AG04450 (cell line): ENCODE measurements around the gene ECE1. TPM values are rescaled to one million over a fixed set of nuclear protein-coding genes. Genes with fewer than 3 reads are reported as not detected.

Experiments used
- CTCF ChIA-PET: fragments of 300-600, 350-600 bp; formaldehyde crosslinking; extraction: SDS; loops from one replicate; lab custom pipeline; 2022; ENCODE audit warnings: antibody characterized with exemption, inconsistent platforms; lab: Charles Lee
- POLR2A ChIA-PET: fragments of 350-600 bp; formaldehyde crosslinking; extraction: SDS; loops from one replicate; lab custom pipeline; 2021; ENCODE audit warnings: antibody characterized with exemption, inconsistent platforms; lab: Yijun Ruan, JAX
- DNase-seq: peaks from one replicate; pipeline ENCODE4 v3.0.0-alpha.2; 2011; ENCODE audit warnings: low read depth, low spot score
- H3K27ac ChIP-seq: one replicate; pipeline ENCODE4 v1.5.1; 2012; ENCODE audit warnings: low read depth, low read length, control low read depth
- H3K27me3 ChIP-seq: one replicate; pipeline ENCODE4 v1.6.0; 2012; ENCODE audit warnings: low read length; ENCODE audit not compliant: control insufficient read depth, insufficient read depth
- H3K4me3 ChIP-seq: 2 replicates; pipeline ENCODE4 v1.5.1; 2011; ENCODE audit warnings: mild to moderate bottlenecking, low read depth, low read length, control low read depth
- H3K9me3 ChIP-seq: 2 replicates; pipeline ENCODE4 v1.5.1; 2012; ENCODE audit warnings: low read length; ENCODE audit not compliant: control insufficient read depth, insufficient read depth
- CTCF ChIP-seq: IDR thresholded peaks from 2 replicates; pipeline ENCODE4 v1.5.1; 2011; ENCODE audit warnings: low read depth, low read length, control low read depth, inconsistent platforms
- polyA plus RNA-seq: library from polyadenylated mRNA; depleted of rRNA; stranded (reverse); fragments of >200 nt; gene quantifications from 2 replicates; pipeline ENCODE4 v1.2.3, GENCODE V29; 2011

ECE1 gene
- polyA plus RNA-seq, 1 experiment = 161 TPM

GRCh38 chr1:21314743-21315396 lies 24.6 kb upstream of the ECE1 start:
- ChIA-PET POLR2A (interaction anchor here (0.9 kb wide), 1 partner anchor 30 kb away, joined by 3 read pairs; no protein-coding TSS in a partner anchor), CTCF (interaction anchor here (0.7 to 1.4 kb wide), 2 partner anchors 44 to 45 kb away, joined by 3 to 4 read pairs; no protein-coding TSS in a partner anchor)
- peaks cover 7% of the 10 kb centered on the region; the same call in 1 of the 2 replicates for H3K9me3 ChIP-seq
- H3K4me3 ChIP-seq = no peak overlapping the region
- TF ChIP-seq CTCF = no peak
- no peak overlapping the region for H3K27ac ChIP-seq
- H3K27me3 ChIP-seq = no peaks in the 10 kb centered on the region
- DNase-seq = no peak

DNA sequence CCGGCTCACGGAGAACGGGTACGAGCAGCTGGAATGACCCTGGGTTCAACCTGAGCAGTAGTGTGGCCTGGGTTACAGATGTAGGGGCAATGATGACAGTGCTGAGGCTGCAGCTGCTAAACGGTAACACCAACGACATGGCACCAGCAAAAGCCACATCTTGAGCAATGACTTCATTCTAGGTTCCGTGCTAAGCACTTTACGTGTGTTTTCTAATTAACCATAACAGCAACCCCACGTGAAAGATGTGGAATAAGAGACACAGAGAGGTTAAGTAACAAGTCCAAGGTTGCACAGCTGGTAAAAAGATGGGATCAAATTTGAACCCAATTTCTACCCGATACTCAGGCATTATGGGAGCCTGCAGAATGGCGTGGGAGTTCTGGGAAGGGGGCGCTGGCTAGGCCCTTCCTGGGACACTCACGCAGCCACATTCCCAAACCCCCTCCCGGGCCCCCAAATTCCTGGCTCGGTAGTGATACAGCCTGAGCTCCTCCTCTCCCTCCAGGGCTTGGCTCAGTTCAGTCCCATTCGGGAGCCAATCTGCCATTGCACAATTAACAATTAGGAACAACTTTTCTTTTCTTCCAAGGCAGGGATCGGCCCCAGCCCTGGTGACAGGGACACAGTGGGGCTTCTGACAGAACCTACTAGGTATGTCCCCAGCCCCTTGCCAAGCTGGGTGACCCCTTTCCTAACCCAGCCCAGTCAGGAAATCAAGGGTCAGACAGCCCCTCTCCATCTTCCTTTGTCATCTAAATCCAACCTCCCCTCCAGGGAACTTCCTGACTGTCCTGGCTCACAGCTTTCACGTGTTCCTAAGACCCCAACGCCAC lies 23.8 kb upstream of the ECE1 start:
- no peak overlapping the region for H3K4me3 ChIP-seq
- H3K9me3 ChIP-seq = peaks cover 7% of the 10 kb centered on the region; the same call in 1 of the 2 replicates
- no peak for DNase-seq
- POLR2A ChIA-PET = interaction anchor here (0.9 kb wide), 1 partner anchor 31 kb away, joined by 3 read pairs; no protein-coding TSS in a partner anchor
- no peaks in the 10 kb centered on the region for H3K27me3 ChIP-seq
- CTCF ChIA-PET = interaction anchor here (1.3 to 1.4 kb wide), 2 partner anchors 44 to 617 kb away, joined by 3 to 4 read pairs; no protein-coding TSS in a partner anchor
- H3K27ac ChIP-seq = peak overlapping the region; percentile 21
- no peak for TF ChIP-seq CTCF

DNA sequence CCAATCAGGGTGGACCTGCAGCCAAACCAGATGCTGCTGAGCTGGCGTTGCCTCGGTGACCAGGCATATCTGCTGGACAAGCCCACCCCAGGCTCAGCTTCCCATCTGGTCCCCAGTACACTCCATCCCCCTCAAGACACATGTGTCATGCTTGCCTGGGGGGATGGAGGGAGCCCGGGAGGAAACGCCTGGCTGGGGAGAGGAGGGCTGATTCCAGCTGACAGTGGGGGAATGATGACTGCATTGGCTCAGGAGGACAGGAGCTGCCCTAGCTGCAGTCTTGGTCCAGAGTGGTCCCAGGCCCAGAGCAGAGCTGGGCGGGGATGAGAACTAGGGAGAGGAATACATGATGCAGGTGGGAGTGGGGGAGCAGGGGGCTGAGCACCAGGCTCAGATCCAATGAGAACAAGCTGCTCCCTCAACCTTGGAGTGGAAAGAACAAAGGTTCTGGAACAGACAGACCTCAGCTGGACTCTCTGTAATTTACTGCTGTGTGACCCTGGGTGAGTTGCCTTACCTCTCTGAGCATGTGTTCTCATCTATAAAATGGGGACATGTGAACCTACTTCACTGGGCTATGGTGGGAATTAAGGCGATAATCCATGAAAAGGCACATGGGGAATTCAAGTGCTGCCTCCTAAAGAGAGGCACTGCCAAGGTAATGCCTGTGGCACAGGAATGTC lies 23.1 kb upstream of the ECE1 start:
- ChIA-PET CTCF (interaction anchor here (0.5 to 1.4 kb wide), 6 partner anchors 11 to 616 kb away, joined by 3 to 4 read pairs (median 4); no protein-coding TSS in a partner anchor), POLR2A (interaction anchor here (0.9 to 1.0 kb wide), 2 partner anchors 32 kb away, joined by 3 read pairs; no protein-coding TSS in a partner anchor)
- H3K9me3 ChIP-seq = peaks cover 7% of the 10 kb centered on the region; the same call in 1 of the 2 replicates
- H3K27me3 ChIP-seq = no peaks in the 10 kb centered on the region
- TF ChIP-seq CTCF = no peak
- no peak overlapping the region for H3K4me3 ChIP-seq
- DNase-seq = no peak
- peak overlapping the region; percentile 21 for H3K27ac ChIP-seq

GRCh38 chr1:21312407-21312992 lies 22.2 kb upstream of the ECE1 start:
- Histone ChIP-seq H3K27me3 (no peaks in the 10 kb centered on the region), H3K27ac (no peak overlapping the region), H3K9me3 (peaks cover 7% of the 10 kb centered on the region; the same call in 1 of the 2 replicates), H3K4me3 (no peak overlapping the region)
- DNase-seq = no peak
- CTCF ChIA-PET = interaction anchor here (0.5 to 0.9 kb wide), 6 partner anchors 11 to 120 kb away, joined by 3 to 9 read pairs (median 4); no protein-coding TSS in a partner anchor
- TF ChIP-seq CTCF = no peak
- POLR2A ChIA-PET = interaction anchor here (1.0 kb wide), 1 partner anchor 33 kb away, joined by 3 read pairs; no protein-coding TSS in a partner anchor
